Stimulated activated CD4-positive, alpha-beta T cell treated with anti-CD3 and anti-CD28 coated beads, TNF-alpha, amount 100 ng/mL, for 48 hours (primary cell): ENCODE measurements around the gene IGFALS.
"Not testable (repeated sequence)": the region's sequence is repeated elsewhere in the genome, so short reads cannot be mapped to it uniquely, and the experiment has no call there.

Experiments used
- DNase-seq, 3 donors: peaks; one replicate each; pipeline ENCODE4 v3.0.0-alpha.2; 2020; ENCODE audit warnings: low read depth in 3 of 3

IGFALS gene

GRCh38 chr16:1818204-1818872, 24.8 kb upstream of the IGFALS start:
- no peak for DNase-seq

- DNase-seq = no peak
These were observed 24.2 kb upstream of the IGFALS start for GRCh38 chr16:1817716-1818115.

GRCh38 chr16:1817276-1817589, 23.7 kb upstream of the IGFALS start:
- no peak for DNase-seq

GRCh38 chr16:1816396-1817275, 23.1 kb upstream of the IGFALS start:
- DNase-seq = no peak

- no peak for DNase-seq
These were observed 22.0 kb upstream of the IGFALS start for GRCh38 chr16:1815461-1815860.

- DNase-seq = peak; percentile 35 to 57 (median 55)
These were observed 19.2 kb upstream of the IGFALS start for GRCh38 chr16:1812732-1813163.

- no peak for DNase-seq
These were observed 17.0 kb upstream of the IGFALS start for GRCh38 chr16:1810536-1810935.

GRCh38 chr16:1810106-1810505, 16.6 kb upstream of the IGFALS start:
- DNase-seq = no peak

GRCh38 chr16:1809281-1809801, 15.8 kb upstream of the IGFALS start:
- DNase-seq = no peak

- no peak for DNase-seq
These were observed 15.2 kb upstream of the IGFALS start for GRCh38 chr16:1808691-1809090.

GRCh38 chr16:1807626-1808025, 14.1 kb upstream of the IGFALS start:
- DNase-seq = no peak

GRCh38 chr16:1800701-1801100, 7.2 kb upstream of the IGFALS start:
- DNase-seq = no peak

GRCh38 chr16:1799263-1799662, 5.8 kb upstream of the IGFALS start:
- DNase-seq = not testable (repeated sequence)

GRCh38 chr16:1794908-1795666, 1.6 kb upstream of the IGFALS start:
- DNase-seq = no peak

- DNase-seq = no peak
These were observed 841 bp upstream of the IGFALS start for GRCh38 chr16:1794221-1794871.

GRCh38 chr16:1792836-1793577, 498 bp downstream of the IGFALS start:
- no peak for DNase-seq

GRCh38 chr16:1791943-1792812, 1.3 kb downstream of the IGFALS start:
- no peak for DNase-seq

GRCh38 chr16:1791256-1791942, 2.1 kb downstream of the IGFALS start:
- no peak for DNase-seq

GRCh38 chr16:1790611-1791255, 2.8 kb downstream of the IGFALS start:
- DNase-seq = no peak
